Pancreas (tissue), 10 donors: ENCODE data around the gene DYRK1A. TPM values are rescaled to one million over a fixed set of nuclear protein-coding genes. Genes with fewer than 3 reads are reported as not detected.
A peak's percentile ranks its signal among the peaks of the same experiment; 100 is the strongest.

Source experiments
- ATAC-seq, 4 donors: fragments of 200-7000 bp; cut with Tn5 transposase; one replicate each; pipeline versions ENCODE4 v1.8.0 to v1.9.1; 2020; ENCODE audit warnings: mild to moderate bottlenecking in 4 of 4, moderate library complexity in 4 of 4
- DNase-seq, 6 donors: peaks; one replicate each; pipeline ENCODE4 v3.0.0-alpha.2; 2020
- FAIRE-seq: peaks from 2 replicates; lab custom pipeline; 2012; peaks lifted over from hg19 to GRCh38; lab: Jason Lieb, UNC
- H3K27ac ChIP-seq, 4 donors: fragments of 200-600 bp; sonication (generic); 1 replicate in 3 of 4; 2 replicates in 1 of 4; pipeline versions ENCODE4 v1.5.0 to v1.8.0; 2020
- H3K27me3 ChIP-seq, 4 donors: fragments of 200-600 bp; one replicate each; pipeline ENCODE4 v1.8.0; 2021
- H3K36me3 ChIP-seq, 3 donors: fragments of 200-600 bp; sonication (generic) in 1 of 3; one replicate each; pipeline versions ENCODE4 v1.5.0 to v1.8.0; 2020 to 2021
- H3K4me1 ChIP-seq, 3 donors: fragments of 200-600 bp; one replicate each; pipeline ENCODE4 v1.8.0; 2021
- H3K4me3 ChIP-seq, 4 donors: fragments of 200-600 bp; sonication (generic) in 2 of 4; one replicate each; pipeline versions ENCODE4 v1.5.0 to v1.8.0; 2020 to 2021
- H3K9me3 ChIP-seq, 4 donors: fragments of 200-600 bp; one replicate each; pipeline ENCODE4 v1.8.0; 2021
- CTCF ChIP-seq, 4 donors: fragments of 200-600 bp; sonication (generic) in 3 of 4; IDR thresholded peaks; one replicate each; pipeline versions ENCODE4 v1.5.0 to v1.8.0; 2021; ENCODE audit warnings: antibody characterized with exemption in 4 of 4
- WGBS, 2 donors: extraction: QIAGEN DNeasy Blood & Tissue Kit; methylation state at CpG; one replicate each; pipeline ENCODE4 v1.1.7; 2013; 5-methylcytosine and 5-hydroxymethylcytosine counted together
- intact Hi-C, 3 donors: fragments of 100-400 bp; cut with DNase I; formaldehyde crosslinking; loops; one replicate each; pipeline versions ENCODE4 v1.11.1 to v1.14.2; 2022
- polyA plus RNA-seq, 2 donors: library from polyadenylated mRNA; stranded (reverse); fragments of 200-250 nt; gene quantifications; one replicate each; pipeline ENCODE4 v1.2.3, GENCODE V29; 2013
- total RNA-seq, 6 donors: library from RNA; stranded (reverse); fragmentation: NEBNext Ultra II Directional in 4 of 6; extraction: Animal tissue kit (Norgen Biotek cat#: 25700) in 4 of 6; gene quantifications; one replicate each; pipeline versions ENCODE4 v1.2.1 to v1.2.4, GENCODE V29; 2021 to 2023
- donor health status: healthy with polysubstance abuse.
- donor health status: DM: no; HTN: no; CAD: no; lungs with moderate emphysema.
- donor health status: DM: no; HTN: no; CAD: no.
- donor health status: control.
- donor health status: control.
- donor health status: Bipolar disorder and iron deficiency.
- donor health status: DM: yes; HTN: yes; CAD: no.
- donor health status: DM: no; HTN: no; CAD: no.
- donor health status: DM: no; HTN: no; CAD: no.
- donor health status: DM: yes; HTN: yes; CAD: no.

DYRK1A gene
- total and polyA plus RNA-seq, 8 donors, result 10.4 to 37.9 (median 22.3) TPM

GRCh38 chr21:37561941-37562919 is 195.7 kb downstream of the DYRK1A start:
- Histone ChIP-seq H3K27ac (no peak overlapping the region), H3K27me3 (no peaks in the 10 kb centered on the region), H3K9me3 (no peaks in the 10 kb centered on the region), H3K4me1 (peaks cover 0 to 11% (median 0%) of the 10 kb centered on the region in 3 donors), H3K36me3 (no peaks in the 10 kb centered on the region), H3K4me3 (no peak overlapping the region)
- FAIRE-seq (no peak), DNase-seq (no peak), ATAC-seq (no peak)
- no peak for TF ChIP-seq CTCF (IDR thresholded peaks at IDR 0.05)
- WGBS, 2 donors, result 93 to 97% methylated on average over 11 of the region's 11 CpGs
- intact Hi-C loops, result no loop called here

GRCh38 chr21:37562920-37563640 is 196.5 kb downstream of the DYRK1A start:
- ATAC-seq, result peak; percentile 30 to 45 (median 34)
- intact Hi-C loops, result no loop called here

GRCh38 chr21:37563641-37564340 is 197.2 kb downstream of the DYRK1A start:
- H3K36me3 ChIP-seq, result no peaks in the 10 kb centered on the region
- H3K27me3 ChIP-seq, result no peaks in the 10 kb centered on the region
- peaks cover 0 to 11% (median 0%) of the 10 kb centered on the region in 3 donors for H3K4me1 ChIP-seq
- TF ChIP-seq CTCF (IDR thresholded peaks at IDR 0.05), result no peak
- DNase-seq (peak; percentile 93 to 97 (median 94)), FAIRE-seq (no peak), ATAC-seq (peak; percentile 95 to 98 (median 96))
- H3K4me3 ChIP-seq, result peak overlapping the region; percentile 47 to 83 (median 72)
- no peaks in the 10 kb centered on the region for H3K9me3 ChIP-seq
- intact Hi-C loops, result no loop called here
- WGBS, 2 donors, result 1% methylated on average over 67 of the region's 67 CpGs
- peak overlapping the region; percentile 84 to 94 (median 94) for H3K27ac ChIP-seq

More at GRCh38 chr21:37562920-37563640, 196.5 kb downstream of the DYRK1A start:
- H3K27ac ChIP-seq, result peak overlapping the region; percentile 84 to 94 (median 94)
- no peaks in the 10 kb centered on the region for H3K27me3 ChIP-seq
- peak overlapping the region; percentile 47 to 83 (median 72) for H3K4me3 ChIP-seq
- TF ChIP-seq CTCF (IDR thresholded peaks at IDR 0.05), result no peak
- H3K36me3 ChIP-seq, result no peaks in the 10 kb centered on the region
- H3K4me1 ChIP-seq, result peaks cover 0 to 11% (median 0%) of the 10 kb centered on the region in 3 donors
- DNase-seq (peak in 5 of 6 donors; percentile 29 to 72 (median 48)), FAIRE-seq (no peak)
- H3K9me3 ChIP-seq, result no peaks in the 10 kb centered on the region
- WGBS, 2 donors, result 50 to 64% methylated on average over 22 of the region's 22 CpGs

GRCh38 chr21:37564341-37564923 is 197.9 kb downstream of the DYRK1A start:
- TF ChIP-seq CTCF (IDR thresholded peaks at IDR 0.05), result no peak
- peak overlapping the region; percentile 84 to 94 (median 94) for H3K27ac ChIP-seq
- no peaks in the 10 kb centered on the region for H3K9me3 ChIP-seq
- H3K4me1 ChIP-seq, result peaks cover 0 to 11% (median 0%) of the 10 kb centered on the region in 3 donors
- WGBS, 2 donors, result 9 to 17% methylated on average over 14 of the region's 14 CpGs
- H3K4me3 ChIP-seq, result peak overlapping the region; percentile 47 to 83 (median 72)
- ATAC-seq, result peak; percentile 71 to 86 (median 74)
- intact Hi-C loops, result no loop called here
- no peaks in the 10 kb centered on the region for H3K36me3 ChIP-seq
- no peaks in the 10 kb centered on the region for H3K27me3 ChIP-seq
- peak; percentile 75 to 81 (median 77) for DNase-seq
- no peak for FAIRE-seq
